GM21447 (cell line): ENCODE measurements around the gene TARS3.

ENCODE experiments used
- ATAC-seq: cut with Tn5 transposase; IDR thresholded peaks from one replicate; pipeline ENCODE4 v1.9.1; 2021; ENCODE audit not compliant: unreplicated experiment

Gene TARS3

GRCh38 chr15:101608201-101608600, 116.1 kb downstream of the TARS3 start:
- ATAC-seq = no peak

GRCh38 chr15:101607108-101607507, 117.2 kb downstream of the TARS3 start:
- no peak for ATAC-seq

GRCh38 chr15:101604124-101604874, 120.0 kb downstream of the TARS3 start:
- ATAC-seq = no peak
